Erythroblast (primary cell): Measurements from ENCODE around the gene CNOT6L.

Source experiments
- GATA1 ChIP-seq: IDR thresholded peaks from 2 replicates; pipeline ENCODE4 v1.6.1; 2011; ENCODE audit warnings: low read depth, mild to moderate bottlenecking, control low read depth, low read length, moderate library complexity
- POLR2A ChIP-seq: IDR thresholded peaks from 2 replicates; pipeline ENCODE4 v1.6.1; 2011; ENCODE audit warnings: mild to moderate bottlenecking, low read length

GRCh38 chr4:77852892-77853495 is 33.8 kb upstream of the CNOT6L start:
- TF ChIP-seq POLR2A, result no peak
- TF ChIP-seq GATA1, result no peak
